ENCODE data around the gene CDK2.
"Not testable (repeated sequence)": the region's sequence is repeated elsewhere in the genome, so short reads cannot be mapped to it uniquely, and the experiment has no call there.

Gene CDK2

DNA sequence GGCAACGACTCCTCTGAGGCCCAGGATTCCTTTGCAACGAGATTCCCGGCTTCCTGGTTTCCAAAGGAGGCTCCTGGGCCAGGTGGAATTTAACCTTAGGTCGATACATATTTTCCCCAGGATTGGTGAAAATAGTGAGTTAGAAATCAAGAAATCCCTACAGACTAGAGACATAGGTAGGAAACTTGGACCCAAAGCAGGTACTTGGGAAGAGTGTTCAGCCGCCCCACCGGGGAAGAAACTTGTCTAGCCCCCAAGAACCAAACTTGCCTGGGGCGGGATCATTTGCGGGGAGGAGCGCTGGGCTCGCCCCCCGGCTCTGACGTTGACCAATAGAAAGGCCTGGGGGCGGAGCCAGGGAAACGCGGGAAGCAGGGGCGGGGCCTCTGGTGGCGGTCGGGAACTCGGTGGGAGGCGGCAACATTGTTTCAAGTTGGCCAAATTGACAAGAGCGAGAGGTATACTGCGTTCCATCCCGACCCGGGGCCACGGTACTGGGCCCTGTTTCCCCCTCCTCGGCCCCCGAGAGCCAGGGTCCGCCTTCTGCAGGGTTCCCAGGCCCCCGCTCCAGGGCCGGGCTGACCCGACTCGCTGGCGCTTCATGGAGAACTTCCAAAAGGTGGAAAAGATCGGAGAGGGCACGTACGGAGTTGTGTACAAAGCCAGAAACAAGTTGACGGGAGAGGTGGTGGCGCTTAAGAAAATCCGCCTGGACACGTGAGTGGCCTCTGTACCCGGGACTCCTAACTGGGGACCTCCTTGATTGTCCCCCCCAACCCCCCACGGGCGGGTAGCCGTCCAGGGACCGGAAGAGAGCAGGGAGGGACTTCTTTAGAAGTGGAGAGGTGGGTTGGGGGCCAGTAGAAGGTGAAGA lies at the start of gene CDK2:
CDK2 (plus strand) TSS at position 423 of the 874 bp plus-strand sequence; CDS start at position 602, 179 bp downstream.
- peak; percentile 95 for DNase-seq

GRCh38 chr12:55919032-55919431 lies 47.6 kb upstream of the CDK2 start:
- DNase-seq: not testable (repeated sequence)

GRCh38 chr12:55922126-55922525 lies 44.5 kb upstream of the CDK2 start:
- DNase-seq: no peak

- DNase-seq: not testable (repeated sequence)
Observed at GRCh38 chr12:55923648-55924047, 43.0 kb upstream of the CDK2 start.

DNA sequence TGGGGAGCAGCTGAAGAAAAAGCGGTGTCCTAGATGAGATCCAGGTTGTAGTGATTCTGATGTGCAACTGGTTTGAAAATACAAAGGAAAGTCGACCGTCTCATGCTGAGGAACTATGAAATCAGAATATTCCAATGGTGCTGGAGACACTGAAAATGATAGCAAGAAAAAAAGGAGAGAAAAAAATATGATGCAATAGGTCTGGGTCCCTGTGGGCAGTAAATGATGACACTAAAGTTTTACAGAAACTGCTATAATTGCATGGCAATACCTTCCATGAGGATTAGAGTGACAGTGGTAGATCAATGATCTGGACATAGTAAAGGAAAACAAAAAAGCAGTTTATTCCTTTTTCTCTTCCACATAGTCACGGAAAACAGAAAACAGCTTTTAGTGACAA lies 41.3 kb upstream of the CDK2 start:
- DNase-seq: no peak

DNA sequence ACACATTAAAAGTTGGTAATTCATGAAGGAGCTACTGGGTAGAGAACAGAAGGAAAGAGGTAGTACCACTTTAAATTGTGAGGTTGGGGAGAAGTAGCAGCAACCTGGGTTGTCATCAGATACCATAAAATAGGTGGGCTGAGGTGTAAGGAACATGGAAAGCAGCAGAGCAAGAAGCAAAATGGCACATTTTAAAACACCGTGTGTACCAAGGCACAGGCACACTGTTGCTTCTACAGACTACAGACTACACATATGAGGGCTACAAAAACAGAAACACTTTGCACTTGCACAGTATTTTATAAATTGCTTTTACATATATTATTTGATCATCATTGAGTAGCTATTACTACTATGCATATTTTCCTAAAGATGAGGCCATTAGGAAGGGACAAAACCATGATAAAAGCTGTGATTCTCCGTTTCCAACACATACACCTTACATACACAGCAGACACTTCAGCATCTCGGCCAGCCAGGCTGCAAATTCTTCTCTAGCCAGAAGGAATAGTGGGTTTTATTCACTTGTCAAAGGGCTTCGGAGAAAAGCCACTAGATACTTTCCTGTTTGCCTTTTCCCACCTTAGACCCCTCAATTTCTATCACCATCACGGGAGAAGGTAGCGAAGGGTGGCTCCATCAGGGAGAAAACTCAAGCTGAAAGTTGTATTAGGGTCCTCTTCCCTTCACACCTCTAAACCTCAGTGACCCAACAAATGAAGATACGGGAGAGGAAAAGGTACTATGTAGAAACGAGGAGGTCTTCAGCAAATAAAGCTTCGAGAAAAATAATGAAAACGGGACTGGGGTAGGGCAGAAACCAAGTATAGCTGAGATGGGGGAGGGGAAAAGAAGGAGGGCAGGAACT lies 40.5 kb upstream of the CDK2 start:
- no peak for DNase-seq

DNA sequence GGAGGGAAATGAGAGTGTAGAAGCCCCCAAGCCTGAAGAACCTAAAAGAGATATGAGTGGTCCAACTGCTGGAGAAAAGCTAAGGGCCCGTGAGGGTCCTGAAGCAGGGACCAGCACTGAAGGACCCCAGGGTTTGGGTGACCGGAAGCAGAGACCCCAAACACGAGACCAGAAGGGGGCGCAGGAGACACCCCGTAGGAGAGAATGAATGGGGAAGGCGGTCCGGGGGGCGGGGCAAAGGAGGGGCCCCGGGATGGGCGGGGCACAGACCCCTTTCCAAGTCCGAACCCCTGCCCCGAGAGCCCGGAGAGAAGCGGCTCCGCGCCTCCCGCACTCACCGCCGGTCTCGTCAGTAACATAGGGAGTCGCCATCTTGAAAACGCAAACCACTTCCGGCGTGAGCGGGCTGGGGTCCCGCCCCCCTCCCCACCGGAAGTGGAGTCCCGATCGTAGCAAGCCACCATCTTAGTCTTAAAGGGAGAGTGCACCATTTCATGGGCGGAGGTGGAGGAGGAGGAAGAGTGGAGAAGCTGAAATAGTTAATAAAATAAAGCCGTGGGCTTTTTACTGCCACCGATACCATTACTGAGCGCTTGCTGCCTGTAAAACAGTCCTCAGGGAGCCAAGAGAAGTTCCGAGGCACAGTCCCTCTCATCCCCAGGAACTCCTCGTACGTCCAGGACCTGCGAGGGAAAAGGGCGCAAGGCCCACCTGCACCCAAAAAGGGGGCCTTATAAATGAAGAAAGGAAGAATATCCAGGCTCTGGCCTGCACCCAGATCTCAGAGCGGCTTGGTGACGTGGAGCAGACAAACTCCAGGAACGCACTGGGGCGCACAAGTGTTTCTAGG lies 39.7 kb upstream of the CDK2 start:
- DNase-seq: peak; percentile 96

DNA sequence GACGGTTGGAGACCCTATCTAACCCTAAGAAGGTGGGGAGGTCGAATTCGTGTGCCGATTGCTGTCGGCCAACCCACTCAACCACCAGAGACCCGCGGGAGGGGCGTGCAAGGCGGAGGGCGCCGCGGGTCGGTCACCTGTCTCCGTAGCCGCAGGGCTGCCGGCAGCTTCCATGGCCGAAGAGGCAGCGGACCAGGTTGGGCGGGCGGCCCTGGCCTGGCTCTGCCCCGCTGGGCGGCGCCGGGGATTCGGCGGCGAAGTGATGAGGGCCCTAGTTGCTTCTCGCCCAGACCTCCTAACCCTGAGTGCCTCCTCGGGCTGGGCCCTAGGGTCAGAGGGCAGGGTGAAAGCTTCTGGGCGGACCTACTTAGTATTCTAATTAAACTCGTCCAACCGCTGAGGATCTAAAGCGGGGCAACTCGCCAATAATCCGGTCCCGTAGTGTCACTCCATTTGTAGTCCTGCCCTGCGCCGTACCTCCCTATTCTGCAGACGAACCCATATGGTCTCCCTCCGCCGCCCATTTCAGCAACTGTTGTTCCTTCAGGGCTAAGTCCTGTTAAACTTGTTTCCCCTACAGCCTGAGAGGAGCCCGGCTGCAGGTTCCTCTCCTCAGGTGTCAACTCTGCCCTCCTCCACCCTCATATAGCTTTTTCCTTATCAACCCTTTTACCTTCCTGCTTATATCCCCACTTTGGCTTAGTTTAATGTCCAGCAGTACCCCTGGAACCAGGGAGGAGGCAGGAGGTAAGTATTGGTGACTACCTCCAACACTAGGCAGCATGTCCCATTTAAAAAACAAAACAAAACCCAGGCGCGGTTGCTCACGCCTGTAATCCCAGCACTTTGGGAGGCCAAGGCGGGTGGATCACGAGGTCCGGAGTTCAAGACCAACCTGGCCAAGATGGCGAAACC lies 38.8 kb upstream of the CDK2 start, which contains the start of gene PYM1:
PYM1 (minus strand) TSS at position 307 of the 915 bp plus-strand sequence; CDS start at position 174, 133 bp downstream.
- DNase-seq: peak; percentile 81

- no peak for DNase-seq
Observed at GRCh38 chr12:55929306-55929791, 37.3 kb upstream of the CDK2 start.

GRCh38 chr12:55930771-55931316 lies 35.8 kb upstream of the CDK2 start, which contains the start of gene DGKA:
Gene DGKA (plus strand): TSS chr12:55931162. CDS start chr12:55936504, 5,342 bp downstream.
- peak; percentile 57 for DNase-seq

DNA sequence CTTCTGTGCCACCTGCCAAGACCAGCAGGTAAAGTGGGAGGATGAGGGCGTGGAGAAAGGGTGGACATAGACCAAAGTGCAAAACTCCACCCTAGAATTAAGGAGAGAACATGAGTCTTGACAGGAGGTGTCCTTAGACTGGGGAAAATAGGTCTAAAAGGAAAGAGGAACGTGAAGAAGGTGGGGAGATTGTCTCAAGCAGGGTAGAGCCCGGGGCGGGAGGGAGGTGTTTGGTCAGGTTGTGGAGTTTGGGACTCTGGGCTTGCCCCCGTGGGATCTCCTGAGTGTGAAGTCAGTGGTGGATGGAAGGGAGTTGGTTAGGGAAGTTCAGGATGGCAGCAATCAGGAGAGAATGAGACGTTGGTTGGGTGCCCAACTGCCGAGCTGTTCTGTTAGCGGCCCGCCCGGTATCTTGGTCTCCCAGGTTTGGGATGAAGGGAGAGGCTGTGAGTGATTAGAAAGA lies 35.3 kb upstream of the CDK2 start:
- no peak for DNase-seq

DNA sequence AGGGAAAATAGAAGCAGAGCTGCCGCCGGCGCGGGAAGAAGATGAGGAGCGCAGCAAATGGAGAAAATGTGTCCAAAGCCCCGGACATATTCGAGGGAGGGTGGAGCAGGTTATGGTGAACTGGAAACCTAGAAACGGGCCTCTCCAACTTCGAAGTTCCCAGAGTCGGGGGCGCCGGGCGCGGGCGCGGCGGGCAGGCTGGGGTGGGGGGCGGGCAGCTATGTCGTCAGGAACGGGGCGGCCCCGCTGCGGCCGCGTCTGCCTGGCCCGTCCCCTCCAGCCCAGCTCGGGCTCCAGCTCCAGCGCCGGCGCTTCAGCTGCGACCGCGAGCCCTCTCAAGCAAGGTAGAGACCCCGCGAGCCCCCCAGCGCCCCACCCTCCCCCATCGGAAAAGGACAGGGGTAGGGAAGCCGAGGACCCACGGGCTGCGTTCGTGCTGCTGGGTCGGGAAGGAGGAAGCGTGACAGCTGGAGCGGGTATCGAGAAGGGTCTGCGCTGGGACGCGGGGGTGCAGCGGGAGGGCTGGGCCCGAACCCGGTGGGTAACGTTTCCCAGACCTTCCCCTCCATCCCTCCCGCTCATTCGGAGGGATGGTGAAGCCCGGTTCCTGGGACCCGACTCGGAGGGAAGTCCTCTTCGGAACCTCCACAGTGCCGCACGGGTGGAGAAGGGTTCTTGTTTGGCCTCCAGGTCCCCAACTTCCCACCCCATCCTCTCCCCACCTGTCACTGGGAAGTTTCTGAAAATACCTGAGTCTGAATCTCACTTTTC lies 34.7 kb upstream of the CDK2 start:
- DNase-seq: peak; percentile 84

DNA sequence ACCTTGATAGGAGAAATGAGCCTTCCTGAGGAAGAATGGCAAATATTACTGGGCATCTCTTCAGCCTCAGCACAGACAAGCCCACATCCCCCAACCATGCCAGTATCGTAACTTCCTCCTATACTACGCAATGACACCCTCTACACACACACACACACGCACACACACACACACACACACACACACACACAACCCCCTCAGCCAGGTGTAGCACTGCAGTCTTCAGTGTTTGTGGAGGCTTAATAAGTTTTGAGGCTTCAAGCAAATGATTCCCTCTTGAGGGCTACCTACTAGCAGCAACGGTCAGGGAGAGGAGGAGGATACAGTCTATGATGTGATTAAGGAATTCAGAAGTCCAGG lies 34.1 kb upstream of the CDK2 start:
- no peak for DNase-seq

- DNase-seq: no peak
Observed at GRCh38 chr12:55933169-55933798, 33.3 kb upstream of the CDK2 start.

GRCh38 chr12:55933799-55934742 lies 32.6 kb upstream of the CDK2 start:
- no peak for DNase-seq

DNA sequence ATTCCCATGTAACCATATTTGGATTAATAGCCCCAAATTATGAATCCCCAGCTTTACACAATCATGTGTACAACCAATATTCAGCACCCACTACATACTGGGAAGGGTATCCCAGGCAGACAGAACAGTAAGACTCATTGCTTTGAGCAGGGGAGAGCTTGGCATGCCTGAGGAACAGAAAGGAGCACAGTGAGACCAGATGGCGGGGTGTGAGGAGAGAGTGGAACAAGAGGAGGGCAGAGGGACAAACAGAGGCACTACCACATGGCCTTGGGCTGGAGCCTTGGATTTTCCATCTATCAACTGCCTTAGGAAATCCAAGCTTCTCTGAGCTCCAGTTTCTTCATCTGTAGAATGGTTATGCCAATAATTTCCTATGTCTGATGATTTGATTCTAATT lies 31.9 kb upstream of the CDK2 start:
- DNase-seq: no peak

GRCh38 chr12:55935738-55936151 lies 30.9 kb upstream of the CDK2 start:
- no peak for DNase-seq

- DNase-seq: no peak
Observed at GRCh38 chr12:55937981-55938380, 28.6 kb upstream of the CDK2 start.
